ENCODE data around the gene ISG20. TPM values are rescaled to one million over a fixed set of nuclear protein-coding genes. Genes with fewer than 3 reads are reported as not detected.

ISG20 gene
- total and polyA plus RNA-seq, 8 donors = 3.0 to 14.2 (median 7.2) TPM

GRCh38 chr15:88653200-88654064 is 14.6 kb downstream of the ISG20 start:
- WGBS, 2 donors = 89 to 91% methylated on average over 12 to 13 of the region's 13 CpGs
- H3K9me3 ChIP-seq = no peaks in the 10 kb centered on the region
- ATAC-seq (no peak), DNase-seq (no peak), FAIRE-seq (no peak)
- TF ChIP-seq CTCF (IDR thresholded peaks at IDR 0.05) = no peak
- H3K4me1 ChIP-seq = peaks cover 6 to 11% (median 6%) of the 10 kb centered on the region in 3 donors
- intact Hi-C loops (cut with DNase I) = no loop called here
- no peak overlapping the region for H3K4me3 ChIP-seq
- H3K27ac ChIP-seq = no peak overlapping the region
- no peaks in the 10 kb centered on the region for H3K36me3 ChIP-seq
- H3K27me3 ChIP-seq = no peaks in the 10 kb centered on the region

GRCh38 chr15:88654430-88655102 is 15.8 kb downstream of the ISG20 start:
- no peaks in the 10 kb centered on the region for H3K9me3 ChIP-seq
- no peak for ATAC-seq
- H3K4me3 ChIP-seq = no peak overlapping the region
- DNase-seq = no peak
- intact Hi-C loops (cut with DNase I) = loop anchor here in 2 of 3 donors (5.0 kb wide), 2 partner anchors 178 to 183 kb away; no protein-coding TSS in a partner anchor
- H3K36me3 ChIP-seq = no peaks in the 10 kb centered on the region
- H3K27me3 ChIP-seq = no peaks in the 10 kb centered on the region
- WGBS, 2 donors = 84 to 87% methylated on average over 18 of the region's 18 CpGs
- no peak for FAIRE-seq
- no peak overlapping the region for H3K27ac ChIP-seq
- TF ChIP-seq CTCF (IDR thresholded peaks at IDR 0.05) = no peak
- H3K4me1 ChIP-seq = no peaks in the 10 kb centered on the region

GRCh38 chr15:88655103-88655553 is 16.3 kb downstream of the ISG20 start:
- FAIRE-seq (no peak), ATAC-seq (no peak), DNase-seq (no peak)
- intact Hi-C loops (cut with DNase I) = loop anchor here in 2 of 3 donors (5.0 kb wide), 2 partner anchors 177 to 182 kb away; no protein-coding TSS in a partner anchor
- Histone ChIP-seq H3K36me3 (no peaks in the 10 kb centered on the region), H3K4me3 (no peak overlapping the region), H3K27me3 (no peaks in the 10 kb centered on the region), H3K27ac (no peak overlapping the region), H3K4me1 (no peaks in the 10 kb centered on the region), H3K9me3 (no peaks in the 10 kb centered on the region)
- WGBS, 2 donors = 75 to 82% methylated on average over 14 of the region's 14 CpGs
- TF ChIP-seq CTCF (IDR thresholded peaks at IDR 0.05) = no peak

GRCh38 chr15:88655800-88656488 is 17.1 kb downstream of the ISG20 start:
- no peak for DNase-seq
- H3K9me3 ChIP-seq = no peaks in the 10 kb centered on the region
- intact Hi-C loops (cut with DNase I) = loop anchor here in 2 of 3 donors (5.0 kb wide), 2 partner anchors 176 to 181 kb away; no protein-coding TSS in a partner anchor
- no peaks in the 10 kb centered on the region for H3K36me3 ChIP-seq
- 72 to 78% methylated on average over 8 of the region's 8 CpGs for WGBS, 2 donors
- H3K4me3 ChIP-seq = no peak overlapping the region
- TF ChIP-seq CTCF (IDR thresholded peaks at IDR 0.05) = no peak
- no peaks in the 10 kb centered on the region for H3K27me3 ChIP-seq
- no peak overlapping the region for H3K27ac ChIP-seq
- ATAC-seq = no peak
- no peak for FAIRE-seq
- peaks cover 0 to under 1% (median 0%) of the 10 kb centered on the region in 3 donors for H3K4me1 ChIP-seq
